GM12892 (cell line): ENCODE data around the gene GHR.

ENCODE experiments used
- POLR2A ChIP-seq: IDR thresholded peaks from 2 replicates; pipeline ENCODE4 v1.6.1; 2011; ENCODE audit warnings: low read depth, low read length, control low read depth
- POLR2AphosphoS5 ChIP-seq: IDR thresholded peaks from 2 replicates; pipeline ENCODE4 v1.6.1; 2011; ENCODE audit warnings: low read depth, low read length, control low read depth

DNA sequence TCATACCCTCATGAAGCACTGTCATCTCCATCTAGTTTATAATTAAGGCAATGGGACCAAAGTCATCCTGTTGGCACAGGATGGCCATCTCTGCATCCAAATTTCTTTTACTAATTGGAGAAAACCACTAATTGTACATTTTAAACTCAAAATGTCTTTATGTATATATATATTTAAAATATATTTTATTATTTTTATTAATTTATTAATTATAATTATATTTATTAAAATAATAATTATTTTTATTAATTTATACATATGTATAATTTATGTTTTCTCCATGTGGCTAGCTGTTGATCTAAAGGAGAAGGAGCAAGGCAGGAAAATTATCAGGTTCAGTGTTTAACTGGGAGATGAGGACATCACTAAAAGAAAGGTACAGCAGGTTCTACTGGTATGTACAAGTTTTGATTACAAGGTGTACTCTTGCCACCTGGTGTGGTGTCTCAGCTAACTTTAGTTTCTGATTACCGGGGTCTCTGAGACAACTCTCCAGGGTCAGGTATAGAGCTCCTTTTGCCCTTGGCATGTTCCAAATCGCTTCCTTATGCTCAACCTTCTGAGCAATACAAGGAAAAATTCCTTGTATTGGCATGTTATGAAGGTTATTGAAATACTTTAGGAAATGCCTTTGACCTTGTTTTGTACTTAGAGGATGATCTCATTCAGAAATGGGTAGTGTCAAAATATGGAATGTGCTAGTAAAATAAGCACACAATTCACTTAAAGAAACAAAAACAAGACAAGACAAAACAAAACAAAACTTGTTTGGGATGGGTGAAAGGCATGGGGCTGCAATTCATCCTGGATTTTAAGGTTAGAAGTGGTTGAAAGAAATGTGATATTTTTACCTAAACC is 79.6 kb downstream of the GHR start:
- TF ChIP-seq POLR2A (no peak), POLR2AphosphoS5 (no peak)
